DMS53 treated with DMSO at 0.1 percent for 48 hours (cell line): Measurements from ENCODE around the gene TTC39B.

Experiments
- DNase-seq: peaks from one replicate; lab custom pipeline; 2025; ENCODE audit not compliant: unreplicated experiment; lab: John Stamatoyannopoulos, UW

The TTC39B gene

DNA sequence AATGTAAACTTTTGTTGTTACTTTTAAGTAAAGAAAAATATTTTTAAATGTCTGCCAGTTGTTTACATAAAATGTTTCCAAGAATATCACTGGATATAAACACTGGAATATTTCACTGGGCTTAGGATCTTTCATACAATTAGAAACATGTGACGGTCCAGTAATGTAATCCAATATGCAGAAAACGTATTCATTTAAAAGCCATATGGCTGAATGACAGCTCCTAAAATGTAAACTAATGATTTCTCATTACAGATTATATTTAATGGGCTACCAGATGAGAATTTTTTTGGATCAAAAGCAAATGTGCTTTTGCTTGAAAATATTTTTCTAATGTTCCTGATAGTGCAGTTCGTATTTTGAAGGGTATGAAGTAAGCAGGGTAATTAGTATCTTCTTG is 124.3 kb downstream of the TTC39B start:
- no peak for DNase-seq

DNA sequence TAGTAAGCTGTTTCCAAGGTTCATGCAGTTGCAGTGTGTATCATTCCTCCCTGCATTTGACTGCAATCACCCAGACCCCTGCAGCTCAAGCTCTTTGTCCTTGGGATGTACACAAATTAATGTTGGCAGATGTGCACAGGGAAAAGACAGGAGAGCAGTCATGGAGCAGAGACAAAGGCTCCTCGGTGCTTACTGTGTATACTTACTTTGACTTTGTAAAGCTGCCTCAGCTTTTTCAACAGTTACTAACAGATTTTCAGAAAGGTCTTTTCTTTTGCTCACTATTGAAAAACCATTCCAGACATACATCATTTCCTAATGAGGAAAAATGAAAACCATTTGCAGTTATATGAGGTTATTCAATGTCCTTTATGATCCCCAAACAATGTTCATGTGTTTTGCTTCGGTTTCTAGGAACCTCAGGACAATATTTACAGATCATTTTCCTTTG is 124.9 kb downstream of the TTC39B start:
- no peak for DNase-seq

DNA sequence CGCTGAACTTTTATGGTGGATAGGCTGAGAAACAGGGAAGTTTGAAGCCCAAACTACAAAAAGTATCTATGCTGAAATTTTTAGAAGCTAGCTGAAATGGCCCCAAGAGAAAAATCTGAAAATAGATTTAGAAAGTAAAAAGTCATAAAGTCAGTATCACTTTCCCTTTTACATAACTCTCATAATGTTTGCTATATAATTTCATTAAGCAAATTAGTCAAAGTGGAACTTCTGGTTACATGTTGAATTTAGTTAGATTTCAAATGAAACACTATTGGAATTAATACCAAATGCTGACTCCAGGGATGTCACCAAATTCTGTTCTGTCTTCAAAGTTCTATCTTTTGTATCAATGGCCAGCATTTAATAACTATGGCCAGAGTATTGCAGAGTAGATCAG is 126.9 kb downstream of the TTC39B start:
- DNase-seq: no peak

DNA sequence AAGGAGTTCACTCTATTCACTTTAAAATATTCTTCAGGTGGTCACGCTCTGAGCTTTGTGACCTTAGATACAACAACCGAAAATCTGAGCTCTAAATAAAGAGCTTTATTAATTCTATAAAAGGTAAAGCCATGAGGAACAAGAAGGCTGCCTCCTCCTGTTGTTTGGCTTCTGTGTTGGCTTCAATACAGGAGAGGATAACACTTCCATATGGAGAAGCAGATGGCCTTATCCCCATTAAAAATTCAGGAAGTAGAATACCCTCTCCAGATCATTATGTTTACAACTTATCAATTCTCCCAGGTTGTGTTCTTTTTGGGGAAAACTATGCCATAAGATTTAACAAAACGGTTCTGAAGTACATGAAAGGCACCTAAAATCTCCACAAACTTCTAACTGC is 128.4 kb downstream of the TTC39B start:
- no peak for DNase-seq

DNA sequence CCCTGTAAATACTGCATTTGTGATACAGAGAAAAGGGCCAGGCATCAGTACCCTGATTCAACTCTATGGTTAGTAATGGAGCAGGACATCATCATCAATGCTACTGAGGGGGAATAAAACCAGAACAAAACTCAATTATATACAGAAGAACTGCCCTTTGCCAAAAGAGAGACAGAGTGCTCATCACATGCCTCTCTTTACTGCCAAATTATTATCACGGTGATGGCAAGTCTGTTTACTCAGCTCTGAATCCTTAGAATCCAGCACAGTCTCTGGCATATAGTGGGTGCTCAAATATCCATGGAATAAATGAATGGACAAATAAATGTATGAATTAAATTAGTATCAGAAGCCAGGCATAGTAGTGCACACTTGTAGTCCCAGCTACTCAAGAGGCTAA is 130.2 kb downstream of the TTC39B start:
- DNase-seq: no peak

DNA sequence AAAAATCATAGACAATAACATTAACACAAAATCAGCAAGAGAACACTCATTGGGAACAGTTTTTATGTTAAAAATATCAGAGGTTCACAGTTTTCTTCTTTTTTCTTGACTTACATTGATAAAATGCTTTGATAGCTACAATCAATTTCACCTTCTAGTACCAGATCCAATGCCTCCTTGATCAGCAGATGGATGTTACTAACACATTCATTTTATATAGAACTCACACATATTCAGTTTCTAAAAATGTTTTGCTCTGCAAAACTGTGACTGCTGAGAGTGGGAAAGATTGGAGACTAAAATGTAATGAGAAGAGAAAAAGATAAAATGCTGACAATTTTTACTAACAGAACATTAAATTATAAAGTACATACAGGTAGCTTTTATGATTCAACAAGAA is 143.1 kb downstream of the TTC39B start:
- DNase-seq: no peak

DNA sequence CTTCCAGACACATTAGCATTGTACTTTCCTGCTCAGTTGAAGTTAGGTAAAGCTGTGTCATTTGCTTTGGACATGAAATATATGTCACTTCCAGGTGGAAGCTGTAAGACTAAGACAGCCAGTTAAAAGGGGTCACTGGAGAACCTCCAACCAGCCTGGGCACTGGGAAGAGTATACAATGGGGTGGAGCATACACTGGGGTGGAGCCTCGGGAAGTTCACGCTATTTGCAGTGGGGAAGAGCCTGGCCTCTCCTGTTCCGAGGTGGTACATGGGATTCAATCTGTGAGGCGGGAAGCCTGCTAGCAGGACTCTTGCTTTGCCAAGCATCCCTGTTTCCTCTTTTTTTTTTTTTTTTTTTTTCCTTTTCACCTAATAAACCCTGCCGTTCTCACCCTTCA is 145.3 kb downstream of the TTC39B start:
- no peak for DNase-seq

DNA sequence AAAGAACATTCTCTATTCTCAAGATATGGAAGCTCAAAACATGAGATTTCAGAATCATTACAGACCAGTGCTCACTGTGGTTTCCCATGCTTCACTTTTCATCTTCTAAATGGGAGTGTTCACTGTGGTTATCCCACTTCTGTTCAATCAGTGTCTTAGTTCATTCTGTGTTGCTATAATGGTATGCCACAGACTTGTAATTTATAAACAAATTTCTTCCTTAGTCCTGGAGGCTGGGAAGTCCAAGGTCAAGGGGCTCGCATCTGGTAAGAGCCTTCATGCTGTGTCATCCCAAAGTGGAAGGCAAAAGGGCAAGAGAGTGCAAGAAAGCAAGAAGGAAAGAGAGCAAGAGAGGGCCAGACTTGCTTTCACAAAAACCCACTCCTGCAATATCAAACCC is 146.3 kb downstream of the TTC39B start:
- no peak for DNase-seq

DNA sequence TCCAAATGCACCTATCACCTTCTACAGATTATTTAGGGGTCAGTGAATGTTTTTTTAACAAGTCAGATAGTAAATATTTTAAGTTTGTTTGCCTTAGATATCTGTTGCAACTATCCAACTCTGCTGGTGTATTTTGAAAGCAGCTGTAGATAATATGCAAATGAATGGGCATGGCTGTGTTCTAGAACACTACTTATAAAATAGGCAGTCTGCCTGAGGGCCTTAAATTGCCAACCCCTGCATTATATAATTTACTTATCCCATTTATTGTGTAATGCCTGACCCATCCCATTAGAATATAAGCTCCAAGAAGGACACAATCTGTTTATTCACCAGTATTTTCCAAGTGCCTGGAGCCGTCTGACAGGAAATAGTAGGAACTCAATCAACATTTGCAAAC is 149.0 kb downstream of the TTC39B start:
- DNase-seq: no peak

DNA sequence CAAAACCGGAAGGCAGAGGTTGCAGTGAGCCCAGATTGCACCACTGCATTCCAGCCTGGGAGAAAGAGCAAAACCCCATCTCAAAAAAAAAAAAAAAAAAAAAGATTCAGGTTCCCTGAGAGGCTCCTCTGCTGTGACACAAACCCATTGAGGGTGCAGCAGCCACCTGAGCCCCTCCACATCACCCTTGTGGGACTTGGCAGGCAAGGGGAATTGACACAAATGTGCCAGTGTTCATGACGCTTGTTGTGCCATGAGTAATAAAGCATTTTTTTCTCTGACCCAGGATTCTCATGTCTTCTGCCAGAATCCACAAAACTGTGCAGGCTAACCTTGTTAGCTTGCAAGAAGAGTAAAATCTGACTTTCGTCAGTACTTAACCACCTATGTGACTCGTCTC is 149.6 kb downstream of the TTC39B start:
- no peak for DNase-seq

DNA sequence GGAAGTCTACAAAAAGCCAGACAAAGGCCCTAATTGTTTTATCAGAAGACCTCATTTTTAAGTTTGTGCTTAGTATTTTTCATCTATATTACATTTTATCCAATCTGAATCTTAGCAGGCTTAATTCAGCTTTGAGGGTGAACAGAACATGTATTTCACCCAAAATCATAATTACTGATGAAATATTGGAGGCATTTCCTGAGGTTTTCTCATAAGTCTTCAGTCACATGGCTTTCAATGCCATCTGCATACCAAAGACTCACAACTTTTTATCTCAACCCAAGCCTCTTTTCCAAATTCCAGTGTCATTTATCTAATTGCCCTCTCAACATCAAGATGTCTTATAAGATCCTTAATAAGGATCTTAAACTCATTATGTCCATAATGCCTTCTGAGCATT is 150.8 kb downstream of the TTC39B start:
- DNase-seq: no peak

DNA sequence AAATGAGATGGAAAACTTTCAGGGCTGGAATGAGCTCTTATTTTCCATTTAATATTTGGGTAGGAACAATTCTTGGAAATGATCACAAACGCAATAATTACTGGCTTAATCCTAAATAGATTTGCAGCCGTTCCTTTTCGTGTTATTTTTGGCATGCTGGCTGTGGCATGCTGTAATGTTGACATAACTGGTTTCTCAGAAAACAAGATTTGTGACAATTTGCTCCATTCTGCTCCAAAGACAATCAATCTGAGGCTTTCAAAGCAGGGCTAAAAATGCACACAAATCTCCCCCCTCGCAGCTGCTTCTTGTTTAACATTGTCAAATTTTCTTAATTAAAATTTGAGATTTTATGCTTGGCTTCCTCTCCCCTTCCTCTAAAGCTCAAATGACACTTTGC is 151.2 kb downstream of the TTC39B start:
- no peak for DNase-seq

DNA sequence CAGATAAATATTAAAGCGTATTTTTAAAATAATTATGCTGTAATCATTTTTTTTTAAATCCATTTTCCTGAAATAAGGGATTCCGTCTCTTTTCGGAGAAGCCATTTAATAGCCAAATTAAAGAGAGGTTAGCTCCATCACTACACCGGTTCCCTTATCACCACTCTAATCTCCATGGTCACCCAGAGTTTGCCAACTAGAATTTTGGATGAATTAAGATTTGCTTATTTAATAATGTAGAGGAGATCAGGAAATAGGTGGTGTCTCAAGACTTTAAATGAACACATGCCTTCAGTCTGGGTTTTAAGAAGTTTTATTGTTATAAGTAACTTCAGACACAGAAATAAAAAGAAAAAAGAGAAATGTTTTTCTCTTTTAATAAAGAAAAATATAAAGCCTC is 151.7 kb downstream of the TTC39B start:
- DNase-seq: no peak

DNA sequence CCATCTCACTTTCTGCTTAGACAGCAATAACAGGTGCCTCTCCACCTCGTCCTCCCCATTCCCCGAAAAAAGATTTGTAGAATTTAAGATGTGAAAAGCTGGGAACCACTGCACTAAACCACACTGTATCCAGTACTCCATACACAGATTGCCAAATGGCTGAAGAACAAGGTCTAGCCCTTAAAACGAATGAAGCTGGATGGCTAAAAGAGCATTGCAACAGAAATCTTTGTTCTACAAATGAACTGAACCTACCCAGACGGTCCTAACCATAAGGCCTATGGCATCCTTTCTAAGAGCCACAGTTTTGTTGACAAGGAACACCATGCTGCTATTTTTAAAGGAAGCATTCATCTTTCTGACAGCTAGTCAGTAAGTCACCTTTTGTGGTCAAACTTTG is 152.3 kb downstream of the TTC39B start:
- no peak for DNase-seq

DNA sequence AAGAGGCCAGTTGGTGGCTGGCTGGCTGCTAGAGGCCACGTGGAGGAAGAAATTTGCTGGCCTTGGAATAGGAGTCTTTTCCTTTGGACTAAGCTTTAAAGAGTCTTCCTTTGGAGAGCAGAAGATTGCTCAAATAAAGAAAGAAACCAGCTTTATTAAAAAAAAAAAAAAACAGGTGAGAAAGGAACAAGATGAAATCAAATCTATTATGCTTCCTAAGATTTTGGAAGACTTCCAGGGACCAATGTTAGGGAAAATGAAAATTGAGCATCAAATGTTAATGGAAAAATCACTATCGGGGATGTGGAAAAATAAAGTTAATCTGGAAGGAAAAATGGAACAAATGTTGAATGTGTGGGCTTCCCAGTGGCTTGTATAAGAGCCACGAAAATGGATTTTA is 153.1 kb downstream of the TTC39B start:
- no peak for DNase-seq

DNA sequence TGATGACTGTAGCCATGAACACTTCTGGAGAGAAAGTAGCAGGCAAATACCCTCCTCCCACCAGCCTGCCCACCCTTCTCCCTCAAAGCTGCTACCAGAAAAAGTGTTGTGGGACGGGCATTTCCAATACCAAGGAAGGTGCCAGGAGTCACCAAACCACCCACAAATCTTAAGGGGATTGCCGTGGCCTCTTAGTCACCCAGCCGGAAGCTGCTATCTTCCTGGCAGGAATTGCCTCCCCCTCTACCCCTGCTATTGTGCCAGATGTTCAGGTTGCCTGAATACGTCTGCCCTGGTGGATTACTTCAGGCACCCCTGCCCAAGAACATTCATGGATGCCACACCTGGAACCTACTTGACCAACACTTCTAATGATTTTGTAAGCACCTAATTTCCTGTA is 156.1 kb downstream of the TTC39B start:
- DNase-seq: no peak

DNA sequence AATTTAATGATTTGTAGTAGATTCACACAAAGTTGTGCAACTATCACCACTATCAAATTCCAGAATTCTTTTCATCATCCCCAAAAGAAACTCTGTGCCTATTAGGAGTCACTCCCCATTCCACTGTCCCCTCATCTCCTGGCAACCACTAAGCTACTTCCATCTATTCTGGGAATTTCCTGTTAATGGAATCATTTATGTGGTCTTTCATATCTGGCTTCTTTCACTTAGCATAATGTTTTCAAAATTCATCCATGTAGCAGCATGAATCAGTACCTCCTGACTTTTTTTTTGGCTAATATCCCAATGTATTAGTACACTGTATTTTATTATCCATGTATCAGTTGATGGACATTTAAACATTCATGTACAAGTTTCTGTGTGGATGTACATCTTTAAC is 157.6 kb downstream of the TTC39B start:
- DNase-seq: no peak

DNA sequence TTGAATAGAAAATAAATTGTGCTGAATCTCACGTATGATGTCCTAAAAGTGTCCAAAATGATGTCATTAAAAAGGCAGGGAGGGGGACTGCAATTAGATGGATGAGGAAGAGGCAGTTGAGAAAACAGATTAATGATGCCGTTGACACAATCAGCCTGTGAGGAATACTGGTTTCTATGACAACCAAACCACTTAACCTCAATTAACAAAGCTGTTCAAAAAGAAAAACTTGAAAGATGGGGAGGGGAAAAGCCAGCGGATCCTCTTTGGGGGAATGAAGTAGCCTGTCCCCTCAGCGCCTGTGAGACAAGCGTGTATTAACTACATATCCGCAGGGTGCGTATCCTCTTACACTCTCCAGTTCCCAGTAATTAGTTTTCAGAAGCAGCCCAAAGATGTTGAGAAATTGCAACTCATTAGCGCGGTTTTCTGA is 160.7 kb downstream of the TTC39B start:
- no peak for DNase-seq

DNA sequence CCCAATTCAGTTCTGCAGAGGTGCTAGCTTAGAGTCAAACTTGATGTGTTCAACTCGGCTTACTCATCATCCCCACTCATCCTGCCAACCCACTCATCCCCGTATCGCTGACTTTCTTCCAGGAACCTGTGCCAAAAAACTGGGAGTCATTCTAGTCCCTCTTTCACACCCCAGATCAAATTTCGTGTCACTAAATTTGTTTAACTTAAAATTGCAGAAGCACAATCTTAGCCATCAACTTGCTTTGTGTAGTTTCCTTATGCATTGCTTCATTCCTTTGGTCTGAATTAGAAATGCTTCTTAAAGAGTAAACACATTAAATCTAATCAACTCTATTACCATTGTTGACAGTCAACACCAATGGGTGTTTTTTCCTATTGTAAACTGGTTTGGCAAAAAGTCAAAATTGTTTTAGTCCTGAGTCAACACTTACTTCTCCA is 162.4 kb downstream of the TTC39B start:
- DNase-seq: no peak

DNA sequence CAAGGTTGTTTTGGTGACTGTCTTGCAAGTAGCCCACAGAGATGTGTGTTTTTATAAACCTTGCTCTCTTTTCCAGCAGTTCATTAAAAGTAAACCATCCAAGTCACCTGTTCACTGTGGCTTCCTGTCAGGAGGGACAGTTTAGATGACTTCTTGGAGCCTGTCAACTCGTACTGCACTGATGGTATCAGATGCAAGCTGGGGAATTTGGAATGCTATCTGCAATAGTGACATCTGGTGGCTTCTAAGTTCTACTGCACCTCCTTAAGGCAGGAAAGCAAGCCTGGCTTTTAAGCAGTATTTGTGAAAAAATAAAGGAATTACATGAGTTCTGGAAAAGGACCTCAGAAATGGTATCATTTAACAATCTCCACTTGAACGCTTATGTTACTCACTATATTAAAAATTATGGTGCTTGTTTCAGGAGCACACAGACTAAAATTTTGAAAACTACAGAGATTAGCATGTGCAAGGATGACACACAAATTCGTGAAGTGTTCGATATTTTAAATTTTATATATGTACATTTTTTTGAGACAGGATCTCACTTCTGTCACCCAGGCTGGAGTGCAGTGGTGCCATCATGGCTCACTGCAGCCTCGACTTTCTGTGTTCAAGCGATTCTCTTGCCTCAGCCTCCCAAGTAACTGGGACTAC is 164.0 kb downstream of the TTC39B start:
- DNase-seq: peak; percentile 24

DNA sequence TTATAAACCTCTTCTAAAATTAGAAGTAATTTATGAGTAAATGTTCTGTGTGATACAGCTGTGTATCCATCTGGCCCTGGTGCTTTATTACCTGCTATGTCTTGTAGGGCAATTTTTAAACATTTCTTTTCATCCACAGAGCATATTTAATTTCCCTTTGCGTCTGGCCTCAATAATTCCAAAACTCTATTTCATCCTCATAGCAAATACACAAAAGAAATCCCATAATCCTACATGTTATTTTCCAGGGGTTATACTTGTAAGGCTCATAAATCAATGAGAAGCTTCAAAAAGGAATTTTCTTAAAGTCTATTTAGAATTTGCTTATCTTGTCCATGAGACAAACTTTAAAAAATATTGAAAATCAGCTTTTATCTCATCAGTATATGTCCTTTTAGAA is 167.0 kb downstream of the TTC39B start:
- no peak for DNase-seq

DNA sequence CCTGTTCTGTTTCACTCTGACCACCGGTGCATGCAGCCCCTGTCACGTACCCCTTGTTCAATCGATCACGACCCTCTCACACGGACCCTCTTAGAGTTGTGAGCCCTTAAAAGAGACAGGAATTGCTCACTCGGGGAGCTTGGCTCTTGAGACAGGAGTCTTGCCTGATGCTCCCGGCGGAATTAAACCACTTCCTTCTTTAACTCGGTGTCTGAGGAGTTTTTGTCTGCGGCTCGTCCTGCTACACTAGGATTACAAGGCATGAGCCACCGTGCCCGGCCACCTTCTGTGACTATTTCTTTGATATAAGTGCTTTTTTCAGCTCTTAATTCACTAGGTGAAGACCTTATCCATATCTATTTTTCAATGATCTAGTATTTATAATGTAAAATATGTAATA is 167.5 kb downstream of the TTC39B start:
- no peak for DNase-seq

DNA sequence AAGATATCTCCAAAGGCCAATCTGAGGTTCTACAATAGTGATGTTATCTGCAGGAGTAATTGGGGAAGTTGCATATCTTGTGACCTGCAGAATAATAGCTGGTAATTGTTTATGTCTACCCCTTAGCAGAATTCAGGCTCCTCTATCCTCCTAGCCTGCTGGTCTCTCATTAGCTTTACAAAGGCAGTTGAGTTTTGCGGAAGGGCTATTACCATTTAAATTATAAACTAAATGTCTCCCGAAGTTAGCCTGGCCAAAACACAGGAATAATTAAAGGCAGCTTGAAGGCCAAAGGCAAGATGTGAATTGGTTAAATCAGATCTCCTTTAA is 168.7 kb downstream of the TTC39B start:
- DNase-seq: no peak
